ENCODE measurements around the gene PLA2G6. TPM values are rescaled to one million over a fixed set of nuclear protein-coding genes. Genes with fewer than 3 reads are reported as not detected.

PLA2G6 gene
- total RNA-seq, 2 experiments from 2014 or later, result 52.4 to 53.6 TPM

DNA sequence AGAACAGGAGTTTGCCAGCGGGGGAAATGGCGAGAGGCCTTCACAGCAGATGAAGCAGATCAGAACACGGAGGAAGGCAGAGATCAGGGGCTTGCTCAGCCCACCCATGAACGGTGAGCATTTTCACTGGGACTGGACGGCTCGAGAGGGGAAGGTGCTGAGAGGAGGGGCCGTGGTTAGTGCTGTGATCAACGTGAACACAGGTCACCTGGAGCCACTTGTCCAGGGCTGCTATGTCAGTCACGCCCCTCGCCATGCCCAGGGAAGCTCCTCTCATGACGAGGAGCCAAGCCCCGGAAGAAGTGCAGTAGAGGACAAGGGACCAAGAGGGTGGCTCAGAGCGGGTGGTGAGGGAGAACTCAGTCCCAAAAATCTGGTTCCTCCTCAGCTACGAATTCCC lies 7.0 kb downstream of the PLA2G6 start:
- H3K27ac Mint-ChIP-seq, result no peak overlapping the region
- POLR2A ChIA-PET, result interaction anchor here (0.5 to 1.2 kb wide), 2 partner anchors 21 to 315 kb away, joined by 3 read pairs; no protein-coding TSS in a partner anchor

DNA sequence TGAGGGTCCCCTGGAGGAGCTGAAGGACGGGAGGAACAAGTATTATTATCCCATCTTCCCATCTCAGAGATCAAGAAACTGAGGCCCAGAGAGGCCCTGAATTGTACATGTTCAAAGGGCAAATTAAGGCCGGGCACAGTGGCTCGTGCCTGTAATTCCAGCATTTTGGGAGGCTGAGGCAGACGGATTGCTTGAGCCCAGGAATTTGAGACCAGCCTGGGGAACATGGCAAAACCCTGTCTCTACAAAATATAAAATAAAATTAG lies 8.1 kb downstream of the PLA2G6 start:
- peaks cover 50% of the 10 kb centered on the region for H3K4me1 Mint-ChIP-seq (ENCODE audit: low read depth)
- TF ChIP-seq, protein P1, sequence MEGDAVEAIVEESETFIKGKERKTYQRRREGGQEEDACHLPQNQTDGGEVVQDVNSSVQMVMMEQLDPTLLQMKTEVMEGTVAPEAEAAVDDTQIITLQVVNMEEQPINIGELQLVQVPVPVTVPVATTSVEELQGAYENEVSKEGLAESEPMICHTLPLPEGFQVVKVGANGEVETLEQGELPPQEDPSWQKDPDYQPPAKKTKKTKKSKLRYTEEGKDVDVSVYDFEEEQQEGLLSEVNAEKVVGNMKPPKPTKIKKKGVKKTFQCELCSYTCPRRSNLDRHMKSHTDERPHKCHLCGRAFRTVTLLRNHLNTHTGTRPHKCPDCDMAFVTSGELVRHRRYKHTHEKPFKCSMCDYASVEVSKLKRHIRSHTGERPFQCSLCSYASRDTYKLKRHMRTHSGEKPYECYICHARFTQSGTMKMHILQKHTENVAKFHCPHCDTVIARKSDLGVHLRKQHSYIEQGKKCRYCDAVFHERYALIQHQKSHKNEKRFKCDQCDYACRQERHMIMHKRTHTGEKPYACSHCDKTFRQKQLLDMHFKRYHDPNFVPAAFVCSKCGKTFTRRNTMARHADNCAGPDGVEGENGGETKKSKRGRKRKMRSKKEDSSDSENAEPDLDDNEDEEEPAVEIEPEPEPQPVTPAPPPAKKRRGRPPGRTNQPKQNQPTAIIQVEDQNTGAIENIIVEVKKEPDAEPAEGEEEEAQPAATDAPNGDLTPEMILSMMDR (IDR thresholded peaks at IDR 0.05), result no peak
- peaks cover 6% of the 10 kb centered on the region for H3K36me3 Mint-ChIP-seq (ENCODE audit: low read depth)
- intact Hi-C loops (cut with micrococcal nuclease), result no loop called here
- no peaks in the 10 kb centered on the region for H3K9me3 Mint-ChIP-seq
- ATAC-seq (no peak), DNase-seq (no peak)
- H3K27me3 Mint-ChIP-seq, result no peaks in the 10 kb centered on the region
- peak overlapping the region; percentile 86 for H3K27ac Mint-ChIP-seq
- H3K4me3 Mint-ChIP-seq, result no peak overlapping the region
- POLR2A ChIA-PET, result interaction anchor here (1.2 kb wide), 1 partner anchor 20 kb away, joined by 3 read pairs; no protein-coding TSS in a partner anchor
- CTCF ChIA-PET, result no interaction called here

More for the DNA sequence above, 7.0 kb downstream of the PLA2G6 start:
- H3K4me3 Mint-ChIP-seq, result no peak overlapping the region
- H3K4me1 Mint-ChIP-seq (ENCODE audit: low read depth), result peaks cover 57% of the 10 kb centered on the region
- peaks cover 8% of the 10 kb centered on the region for H3K36me3 Mint-ChIP-seq (ENCODE audit: low read depth)
- no peaks in the 10 kb centered on the region for H3K27me3 Mint-ChIP-seq
- H3K9me3 Mint-ChIP-seq, result no peaks in the 10 kb centered on the region
- intact Hi-C loops (cut with micrococcal nuclease), result no loop called here
- TF ChIP-seq, protein P1 (IDR thresholded peaks at IDR 0.05), result no peak
- DNase-seq, result no peak
- ATAC-seq, result no peak
- CTCF ChIA-PET, result interaction anchor here (3.4 kb wide), 1 partner anchor 122 kb away, joined by 13 read pairs; no protein-coding TSS in a partner anchor

DNA sequence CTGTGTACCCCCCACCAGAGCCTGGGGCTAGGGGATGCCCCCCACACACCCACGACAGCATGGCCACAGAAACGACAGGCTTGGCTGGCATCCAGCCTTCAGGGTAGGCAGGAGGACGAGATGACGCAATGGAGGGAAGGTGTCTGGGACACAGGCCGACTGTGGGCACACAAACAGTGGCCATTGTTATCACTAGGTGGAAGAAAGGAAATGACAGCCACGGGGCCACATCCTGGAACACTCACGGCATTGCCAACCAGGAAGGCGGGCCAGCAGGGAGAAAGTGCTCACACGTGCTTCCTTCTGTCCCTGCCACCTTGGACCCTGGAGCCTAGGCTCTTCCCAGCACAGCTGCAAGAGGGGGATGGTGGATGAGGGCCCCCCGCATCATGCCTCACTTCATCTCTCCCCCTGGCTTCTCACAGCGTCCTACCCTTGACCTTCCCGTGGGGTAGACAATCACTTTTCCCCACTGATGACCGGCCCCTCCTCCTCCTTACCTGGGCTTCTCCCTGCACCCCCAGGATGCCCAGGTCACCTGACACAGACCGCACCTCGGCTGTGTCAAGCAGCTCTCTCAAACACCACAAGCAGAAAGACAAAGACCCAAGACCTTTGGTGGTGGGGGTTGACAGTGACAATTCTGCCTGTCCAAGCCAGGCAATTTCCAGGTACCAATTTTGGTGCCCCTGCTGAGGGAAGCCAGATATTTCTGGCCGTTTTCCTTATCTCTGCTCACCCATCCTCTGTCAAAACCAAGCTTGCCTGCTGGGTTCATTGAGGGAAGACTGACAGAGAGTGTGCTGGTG lies 8.6 kb downstream of the PLA2G6 start:
- TF ChIP-seq, protein P1 (IDR thresholded peaks at IDR 0.05), result no peak
- ATAC-seq, result peak; percentile 55
- H3K4me3 Mint-ChIP-seq, result no peak overlapping the region
- H3K9me3 Mint-ChIP-seq, result no peaks in the 10 kb centered on the region
- ChIA-PET CTCF (no interaction called here), POLR2A (interaction anchor here (1.2 kb wide), 1 partner anchor 19 kb away, joined by 3 read pairs; no protein-coding TSS in a partner anchor)
- no peaks in the 10 kb centered on the region for H3K27me3 Mint-ChIP-seq
- H3K4me1 Mint-ChIP-seq (ENCODE audit: low read depth), result peaks cover 46% of the 10 kb centered on the region
- DNase-seq, result peak; percentile 65
- intact Hi-C loops (cut with micrococcal nuclease), result no loop called here
- peak overlapping the region; percentile 86 for H3K27ac Mint-ChIP-seq
- H3K36me3 Mint-ChIP-seq (ENCODE audit: low read depth), result peaks cover 7% of the 10 kb centered on the region

DNA sequence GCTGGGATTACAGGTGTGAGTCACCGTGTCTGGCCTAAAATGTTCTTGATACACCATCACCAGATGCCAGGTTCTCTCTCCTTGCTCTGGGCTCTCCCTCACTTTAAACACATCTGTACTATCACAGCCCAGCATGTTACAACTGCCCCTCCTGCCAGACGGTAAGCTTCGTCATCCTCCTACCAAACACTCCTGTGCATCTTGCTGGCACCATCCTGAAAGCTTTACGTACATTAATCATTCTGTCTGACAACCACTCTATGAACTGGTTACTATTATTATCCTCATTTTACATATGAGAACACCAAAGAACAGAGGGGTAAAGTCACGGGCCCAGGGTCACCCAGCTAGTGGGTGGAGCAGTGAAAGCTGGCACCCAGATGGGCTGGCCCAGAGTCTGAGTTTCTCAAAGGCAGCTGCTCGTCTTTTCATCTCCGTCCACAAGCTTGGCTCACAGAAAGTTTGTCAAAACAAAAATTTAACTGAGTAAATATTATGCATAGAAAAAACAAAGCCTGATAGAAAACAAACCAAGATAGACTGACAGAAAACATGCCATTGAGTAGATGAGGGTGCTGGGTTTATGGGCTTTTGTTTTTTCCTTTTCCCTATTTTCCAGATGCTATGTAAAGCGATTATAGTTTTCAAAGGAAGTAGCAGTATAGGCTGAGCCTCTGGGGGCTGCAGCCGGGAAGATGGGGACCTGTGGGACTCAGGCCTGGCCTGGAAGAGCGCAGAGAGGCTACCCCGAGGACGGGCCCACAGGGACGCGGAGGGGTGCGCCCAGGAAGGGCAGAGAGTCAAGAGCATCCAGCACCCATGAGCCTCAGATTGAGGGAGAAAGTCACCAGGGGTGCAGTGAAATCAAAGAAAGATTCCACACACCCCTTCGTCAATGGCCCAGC lies 9.5 kb downstream of the PLA2G6 start:
- H3K4me1 Mint-ChIP-seq (ENCODE audit: low read depth), result peaks cover 40% of the 10 kb centered on the region
- ATAC-seq (no peak), DNase-seq (no peak)
- peak overlapping the region; percentile 86 for H3K27ac Mint-ChIP-seq
- ChIA-PET CTCF (no interaction called here), POLR2A (interaction anchor here (0.7 kb wide), 1 partner anchor 37 kb away, joined by 3 read pairs; no protein-coding TSS in a partner anchor)
- no peaks in the 10 kb centered on the region for H3K9me3 Mint-ChIP-seq
- TF ChIP-seq, protein P1 (IDR thresholded peaks at IDR 0.05), result no peak
- peaks cover 10% of the 10 kb centered on the region for H3K36me3 Mint-ChIP-seq (ENCODE audit: low read depth)
- no peaks in the 10 kb centered on the region for H3K27me3 Mint-ChIP-seq
- no peak overlapping the region for H3K4me3 Mint-ChIP-seq
- intact Hi-C loops (cut with micrococcal nuclease), result no loop called here

Measured in activated CD8-positive, alpha-beta T cell treated with anti-CD3 and anti-CD28 coated beads for 36 hours (primary cell).